LNCAP (cell line): Measurements from ENCODE around the gene GJC3.

ENCODE experiments used
- TF ChIP-seq, protein P1 (sequence below): fragments of 450-650 bp; IDR thresholded peaks from 2 replicates; pipeline ENCODE4 v1.5.1; 2017; ENCODE audit warnings: mild to moderate bottlenecking

Gene GJC3

DNA sequence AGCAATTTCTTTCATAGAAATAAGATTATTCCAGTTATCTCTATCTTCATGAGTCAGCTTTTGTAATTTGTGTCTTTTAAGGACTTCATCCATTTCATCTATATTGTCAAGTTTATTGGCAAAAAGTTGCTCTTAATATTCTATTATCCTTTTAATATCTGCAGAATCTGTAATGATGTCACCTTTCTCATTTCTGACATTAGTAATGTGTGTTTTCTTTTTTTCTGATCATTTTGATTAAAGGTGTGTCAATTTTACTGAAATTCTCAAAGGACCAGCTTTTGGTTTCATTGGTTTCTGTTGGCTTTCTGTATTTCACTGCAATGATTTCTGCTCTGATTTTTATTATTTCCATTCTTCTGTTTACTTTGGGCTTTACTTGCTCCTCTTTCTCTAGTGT, 34.7 kb downstream of the GJC3 start:
- TF ChIP-seq, protein P1, sequence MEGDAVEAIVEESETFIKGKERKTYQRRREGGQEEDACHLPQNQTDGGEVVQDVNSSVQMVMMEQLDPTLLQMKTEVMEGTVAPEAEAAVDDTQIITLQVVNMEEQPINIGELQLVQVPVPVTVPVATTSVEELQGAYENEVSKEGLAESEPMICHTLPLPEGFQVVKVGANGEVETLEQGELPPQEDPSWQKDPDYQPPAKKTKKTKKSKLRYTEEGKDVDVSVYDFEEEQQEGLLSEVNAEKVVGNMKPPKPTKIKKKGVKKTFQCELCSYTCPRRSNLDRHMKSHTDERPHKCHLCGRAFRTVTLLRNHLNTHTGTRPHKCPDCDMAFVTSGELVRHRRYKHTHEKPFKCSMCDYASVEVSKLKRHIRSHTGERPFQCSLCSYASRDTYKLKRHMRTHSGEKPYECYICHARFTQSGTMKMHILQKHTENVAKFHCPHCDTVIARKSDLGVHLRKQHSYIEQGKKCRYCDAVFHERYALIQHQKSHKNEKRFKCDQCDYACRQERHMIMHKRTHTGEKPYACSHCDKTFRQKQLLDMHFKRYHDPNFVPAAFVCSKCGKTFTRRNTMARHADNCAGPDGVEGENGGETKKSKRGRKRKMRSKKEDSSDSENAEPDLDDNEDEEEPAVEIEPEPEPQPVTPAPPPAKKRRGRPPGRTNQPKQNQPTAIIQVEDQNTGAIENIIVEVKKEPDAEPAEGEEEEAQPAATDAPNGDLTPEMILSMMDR: no peak

DNA sequence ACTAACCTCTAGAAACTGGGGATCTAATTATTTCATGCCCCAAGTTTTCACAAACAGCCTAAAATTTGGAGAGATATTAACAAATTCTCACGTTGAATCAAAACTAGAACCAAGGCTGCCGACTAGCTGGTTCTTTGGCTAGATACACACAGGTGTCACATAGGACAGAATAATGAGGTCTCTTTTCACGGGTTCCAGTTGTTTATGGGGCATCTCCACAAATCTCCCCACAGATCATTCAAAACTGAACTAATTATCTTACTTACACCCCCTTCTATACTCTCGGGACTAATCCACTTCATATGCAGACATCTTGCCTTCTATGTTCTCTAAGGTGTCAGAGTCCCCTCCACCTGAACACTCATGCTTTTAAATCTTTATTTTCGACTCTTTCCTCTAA, 36.1 kb downstream of the GJC3 start:
- TF ChIP-seq, protein P1: no peak

DNA sequence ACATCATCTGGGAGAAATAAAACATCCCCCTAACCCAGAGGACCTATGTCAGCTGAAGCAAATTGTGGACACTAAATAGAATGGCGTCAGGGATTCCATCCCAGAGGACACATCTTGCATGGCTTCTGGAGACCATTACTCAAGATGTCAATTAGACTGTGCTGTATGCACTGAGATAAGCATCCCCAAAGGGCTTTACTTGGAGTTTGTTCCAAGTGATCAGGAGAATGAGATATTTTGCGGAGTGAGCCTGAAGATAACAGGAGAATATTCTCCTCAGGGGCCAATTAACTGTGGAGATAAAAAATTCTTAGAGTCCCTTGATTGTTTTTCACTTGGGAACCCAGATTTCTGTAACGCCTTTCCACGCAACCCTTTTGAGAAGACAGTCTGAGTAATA, 48.0 kb downstream of the GJC3 start:
- TF ChIP-seq, protein P1: no peak

DNA sequence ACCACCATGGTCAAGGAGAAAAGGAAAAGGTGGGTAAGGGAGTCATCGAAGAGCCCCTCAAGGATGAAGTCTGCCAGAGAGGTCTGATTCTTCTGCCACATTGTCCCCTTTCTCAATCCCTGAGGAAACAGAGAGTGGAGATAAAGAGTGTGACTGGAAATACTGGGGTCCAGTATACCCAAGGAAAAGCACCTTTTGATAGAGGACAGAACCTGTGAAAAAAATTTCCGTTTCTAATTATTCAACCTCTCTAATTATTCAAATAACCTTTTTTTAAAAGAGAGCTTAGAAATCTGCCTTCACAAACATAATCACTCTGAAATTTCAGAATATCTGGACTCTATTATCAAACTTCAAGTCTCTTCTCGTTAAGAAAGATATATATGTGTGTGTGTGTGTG, 52.5 kb downstream of the GJC3 start, which contains the start of gene OR2AE1:
TSS of gene OR2AE1 (minus strand) at position 101 of the 400 bp plus-strand sequence. CDS start at position 101, 0 bp downstream.
- TF ChIP-seq, protein P1: no peak

DNA sequence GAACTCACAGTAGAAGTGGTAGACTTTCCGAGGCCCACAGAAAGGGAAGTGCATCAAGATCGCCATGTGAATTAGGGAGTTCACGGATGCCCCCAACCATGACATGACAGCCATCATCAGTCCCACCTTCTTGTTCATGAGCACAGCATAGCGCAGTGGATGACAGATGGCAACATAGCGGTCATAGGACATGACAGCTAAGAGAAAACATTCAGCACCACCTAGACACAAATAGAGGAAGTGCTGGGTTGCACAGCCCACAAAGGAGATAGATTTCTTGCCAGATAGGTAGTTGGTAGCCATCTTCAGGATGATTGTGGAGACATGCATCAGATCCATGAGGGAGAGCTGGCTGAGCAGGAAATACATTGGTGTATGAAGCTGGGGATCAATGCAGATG, 52.9 kb downstream of the GJC3 start:
- TF ChIP-seq, protein P1: no peak
